A549 (cell line): Measurements from ENCODE around the gene B9D1. TPM values are rescaled to one million over a fixed set of nuclear protein-coding genes. Genes with fewer than 3 reads are reported as not detected.
A peak's percentile ranks its signal among the peaks of the same experiment; 100 is the strongest.

Experiments
- ATAC-seq, 2 experiments: fragments of 200-7000 bp in 1 of 2; fragments of >200 bp in 1 of 2; cut with Nextera tagmentation in 1 of 2; cut with Tn5 transposase in 1 of 2; 3 replicates each; pipeline versions ENCODE4 v1.8.0 to v1.9.1; 2018 to 2020; ENCODE audit warnings: mild to moderate bottlenecking in 1 of 2, moderate library complexity in 1 of 2
- CTCF ChIA-PET: fragments of 300-600 bp; sonication (Branson Sonifier 250); formaldehyde crosslinking; extraction: SDS; loops from one replicate; lab custom pipeline; 2021; ENCODE audit warnings: antibody characterized with exemption, inconsistent platforms; lab: Yijun Ruan, JAX
- POLR2A ChIA-PET: fragments of 350-600 bp; formaldehyde crosslinking; extraction: SDS; loops from one replicate; lab custom pipeline; 2021; ENCODE audit warnings: antibody characterized with exemption, inconsistent platforms; lab: Yijun Ruan, JAX
- DNase-seq, 2 experiments: peaks; one replicate each; pipeline versions ENCODE4 v3.0.0 to v3.0.0-alpha.2; 2011 to 2016; ENCODE audit warnings: low read depth in 1 of 2, low spot score in 1 of 2
- FAIRE-seq: peaks from 2 replicates; lab custom pipeline; 2011; peaks lifted over from hg19 to GRCh38; lab: Jason Lieb, UNC
- H3K27ac ChIP-seq, 2 experiments: fragments of >200 bp; sonication (Bioruptor Twin); formaldehyde crosslinking; 3 replicates each; pipeline ENCODE4 v1.5.1; 2016 to 2017
- H3K4me1 ChIP-seq: fragments of >200 bp; sonication (Bioruptor Twin); formaldehyde crosslinking; 3 replicates; pipeline ENCODE4 v1.6.1; 2016
- H3K4me2 ChIP-seq: fragments of >200 bp; sonication (Bioruptor Twin); formaldehyde crosslinking; 3 replicates; pipeline ENCODE4 v1.6.1; 2016
- H3K4me3 ChIP-seq: fragments of >200 bp; sonication (Bioruptor Twin); formaldehyde crosslinking; 3 replicates; pipeline ENCODE4 v1.5.1; 2016
- H3K9me3 ChIP-seq: fragments of >200 bp; sonication (Bioruptor Twin); formaldehyde crosslinking; 3 replicates; pipeline ENCODE4 v1.6.1; 2016
- BHLHE40 ChIP-seq: IDR thresholded peaks from 2 replicates; pipeline ENCODE4 v1.6.1; 2012; ENCODE audit warnings: low read depth, low read length, inconsistent platforms
- CBX2 ChIP-seq: fragments of 200-600 bp; sonication (generic); IDR thresholded peaks from 2 replicates; pipeline ENCODE4 v1.6.1; 2016; ENCODE audit warnings: low read depth, mild to moderate bottlenecking, borderline replicate concordance
- CBX8 ChIP-seq: fragments of 200-600 bp; sonication (generic); IDR thresholded peaks from 2 replicates; pipeline ENCODE4 v1.6.1; 2016
- CHD4 ChIP-seq: fragments of 200-600 bp; sonication (generic); IDR thresholded peaks from 2 replicates; pipeline ENCODE4 v1.6.1; 2016; ENCODE audit warnings: antibody characterized with exemption, mild to moderate bottlenecking, borderline replicate concordance
- EHMT2 ChIP-seq: fragments of 200-600 bp; sonication (generic); IDR thresholded peaks from 2 replicates; pipeline ENCODE4 v1.6.1; 2016; ENCODE audit warnings: antibody characterized with exemption, low read depth, mild to moderate bottlenecking, moderate library complexity
- HDAC2 ChIP-seq: fragments of 200-600 bp; sonication (generic); IDR thresholded peaks from 2 replicates; pipeline ENCODE4 v1.6.1; 2016
- HEYL ChIP-seq: fragments of 250-450 bp; sonication (Bioruptor Pico); IDR thresholded peaks from 2 replicates; pipeline ENCODE4 v1.8.0; 2021; ENCODE audit warnings: mild to moderate bottlenecking, moderate library complexity
- HOXA7 ChIP-seq: fragments of 250-450 bp; sonication (Bioruptor Pico); IDR thresholded peaks from 2 replicates; pipeline ENCODE4 v1.5.0; 2020; ENCODE audit warnings: mild to moderate bottlenecking, moderate library complexity
- HOXB5 ChIP-seq: fragments of 250-450 bp; sonication (Bioruptor Pico); IDR thresholded peaks from 2 replicates; pipeline ENCODE4 v1.5.0; 2020; ENCODE audit warnings: mild to moderate bottlenecking, moderate library complexity
- KDM5A ChIP-seq: fragments of 200-600 bp; sonication (generic); IDR thresholded peaks from 2 replicates; pipeline ENCODE4 v1.6.1; 2016; ENCODE audit warnings: antibody characterized with exemption, mild to moderate bottlenecking
- MAFK ChIP-seq: fragments of 450-650 bp; IDR thresholded peaks from 2 replicates; pipeline ENCODE4 v1.6.1; 2014; ENCODE audit not compliant: partially characterized antibody
- MAZ ChIP-seq: fragments of 150-350 bp; IDR thresholded peaks from 2 replicates; pipeline ENCODE4 v1.6.1; 2014; ENCODE audit warnings: antibody characterized with exemption, low read depth, low read length, borderline replicate concordance
- MYC ChIP-seq: IDR thresholded peaks from 2 replicates; pipeline ENCODE4 v1.6.1; 2012; ENCODE audit warnings: mild to moderate bottlenecking, inconsistent platforms, low read length, improper control_type of control experiment, borderline replicate concordance
- NFE2L2 ChIP-seq: fragments of 150-350 bp; conservative IDR thresholded peaks from 2 replicates; pipeline ENCODE4 v1.6.1; 2014; ENCODE audit warnings: low read length
- NR3C1 ChIP-seq: fragments of >200 bp; sonication (Bioruptor Twin); formaldehyde crosslinking; IDR thresholded peaks from 3 replicates; pipeline ENCODE4 v1.6.1; 2017
- POLR2A ChIP-seq: IDR thresholded peaks from 2 replicates; pipeline ENCODE4 v1.6.1; 2012; ENCODE audit warnings: mild to moderate bottlenecking, low read length
- POLR2AphosphoS2 ChIP-seq: conservative IDR thresholded peaks from 2 replicates; pipeline ENCODE4 v1.6.1; 2012; ENCODE audit warnings: low read length, improper control_type of control experiment, inconsistent platforms
- RCOR1 ChIP-seq: fragments of 150-350 bp; IDR thresholded peaks from 2 replicates; pipeline ENCODE4 v1.6.1; 2014; ENCODE audit warnings: antibody characterized with exemption, low read length, low read depth
- RFX5 ChIP-seq: fragments of 450-650 bp; IDR thresholded peaks from 2 replicates; pipeline ENCODE4 v1.7.1; 2014; ENCODE audit warnings: antibody characterized with exemption, mild to moderate bottlenecking, moderate library complexity
- RNF2 ChIP-seq: fragments of 200-600 bp; sonication (generic); IDR thresholded peaks from 2 replicates; pipeline ENCODE4 v1.6.1; 2016; ENCODE audit warnings: low read depth, mild to moderate bottlenecking, antibody characterized with exemption, moderate library complexity, borderline replicate concordance
- SMC3 ChIP-seq: fragments of >200 bp; sonication (Bioruptor Twin); formaldehyde crosslinking; IDR thresholded peaks from 3 replicates; pipeline ENCODE4 v1.6.1; 2018; ENCODE audit warnings: inconsistent platforms
- SREBF2 ChIP-seq: fragments of 450-650 bp; IDR thresholded peaks from 2 replicates; pipeline ENCODE4 v1.6.1; 2014; ENCODE audit warnings: mild to moderate bottlenecking, moderate library complexity
- TP53 ChIP-seq: fragments of 250-450 bp; sonication (Bioruptor Pico); IDR thresholded peaks from 2 replicates; pipeline ENCODE4 v1.5.0; 2021; ENCODE audit warnings: mild to moderate bottlenecking, moderate library complexity
- ZFP36 ChIP-seq: fragments of 450-650 bp; IDR thresholded peaks from 2 replicates; pipeline ENCODE4 v1.6.1; 2014; ENCODE audit warnings: borderline replicate concordance; ENCODE audit not compliant: partially characterized antibody
- ZNF302 ChIP-seq: fragments of 250-450 bp; sonication (Bioruptor Pico); IDR thresholded peaks from 2 replicates; pipeline ENCODE4 v1.9.0; 2021; ENCODE audit warnings: inconsistent platforms, mild to moderate bottlenecking, moderate library complexity
- ZSCAN20 ChIP-seq: fragments of 250-450 bp; sonication (Bioruptor Pico); IDR thresholded peaks from 2 replicates; pipeline ENCODE4 v1.8.0; 2022; ENCODE audit warnings: mild to moderate bottlenecking, moderate library complexity
- WGBS: methylation state at CpG from one replicate; pipeline ENCODE4 v1.1.6; 2017; ENCODE audit errors: missing lambda C conversion rate; 5-methylcytosine and 5-hydroxymethylcytosine counted together
- polyA plus RNA-seq, 4 experiments: library from polyadenylated mRNA; depleted of rRNA in 3 of 4; stranded (reverse); fragments of >200 nt; fragmentation: RNase III in 1 of 4; extraction: RNeasy Plus Mini Kit Qiagen cat#74134 plus additional on column Dnase treatment in 1 of 4; gene quantifications; 2 replicates in 3 of 4; 3 replicates in 1 of 4; pipeline ENCODE4 v1.2.3, GENCODE V29; 2011 to 2017
- TF ChIP-seq, protein P1 (sequence below): fragments of 150-350 bp; IDR thresholded peaks from 2 replicates; pipeline ENCODE4 v1.6.1; 2014; ENCODE audit warnings: low read depth, mild to moderate bottlenecking, low read length
- TF ChIP-seq, protein P2 (sequence below): IDR thresholded peaks from 2 replicates; pipeline ENCODE4 v1.6.1; 2012
- TF ChIP-seq, protein P3 (sequence below): fragments of >200 bp; sonication (Bioruptor Twin); formaldehyde crosslinking; IDR thresholded peaks from 2 replicates; pipeline ENCODE4 v1.6.1; 2016

Gene B9D1
- polyA plus RNA-seq, 2 of the 4 experiments (the other 2 are of a cell fraction) = 48.2 to 60.6 TPM

DNA sequence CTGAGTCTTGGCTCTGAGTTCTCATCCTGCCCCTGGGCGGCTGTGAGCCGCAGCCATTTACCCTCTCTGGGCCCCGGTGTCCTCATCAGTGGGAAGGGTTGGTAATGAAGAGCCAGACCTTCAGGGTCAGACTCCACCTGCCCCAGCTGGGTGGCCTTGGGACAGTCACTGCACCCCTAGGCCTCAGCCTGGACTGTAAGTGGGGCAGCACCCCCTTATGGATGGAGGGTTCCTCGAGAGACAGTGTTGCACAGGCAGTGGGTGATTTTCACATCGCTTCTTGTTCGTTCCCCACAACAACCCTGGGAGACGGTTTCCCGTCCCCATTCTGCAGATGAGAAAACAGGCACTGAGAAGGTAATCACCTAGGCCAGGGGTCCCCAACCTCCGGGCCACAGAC, 60.5 kb downstream of the B9D1 start:
- POLR2A ChIA-PET = no interaction called here
- 0 out of 6 replicates have a peak, but pooled peaks of 1 of the 2 experiments have one; percentile 6 for ATAC-seq
- no peak overlapping the region for H3K4me3 ChIP-seq
- no peaks in the 10 kb centered on the region for H3K9me3 ChIP-seq
- no peaks in the 10 kb centered on the region for H3K4me1 ChIP-seq
- no peak for FAIRE-seq
- no peak overlapping the region for H3K27ac ChIP-seq
- TF ChIP-seq MAFK = no peak
- TF ChIP-seq HEYL = no peak
- no peak for TF ChIP-seq BHLHE40
- TF ChIP-seq POLR2AphosphoS2 = no peak
- no peak for TF ChIP-seq SREBF2
- TF ChIP-seq, all 56 proteins: peak for 0
- DNase-seq = no peak
- CTCF ChIA-PET = interaction anchor here (0.8 to 7.9 kb wide), 3 partner anchors 10 to 25 kb away, joined by 3 to 62 read pairs (median 3); no protein-coding TSS in a partner anchor
- WGBS = 91% methylated on average over 9 of the region's 9 CpGs
- H3K4me2 ChIP-seq = no peak overlapping the region

DNA sequence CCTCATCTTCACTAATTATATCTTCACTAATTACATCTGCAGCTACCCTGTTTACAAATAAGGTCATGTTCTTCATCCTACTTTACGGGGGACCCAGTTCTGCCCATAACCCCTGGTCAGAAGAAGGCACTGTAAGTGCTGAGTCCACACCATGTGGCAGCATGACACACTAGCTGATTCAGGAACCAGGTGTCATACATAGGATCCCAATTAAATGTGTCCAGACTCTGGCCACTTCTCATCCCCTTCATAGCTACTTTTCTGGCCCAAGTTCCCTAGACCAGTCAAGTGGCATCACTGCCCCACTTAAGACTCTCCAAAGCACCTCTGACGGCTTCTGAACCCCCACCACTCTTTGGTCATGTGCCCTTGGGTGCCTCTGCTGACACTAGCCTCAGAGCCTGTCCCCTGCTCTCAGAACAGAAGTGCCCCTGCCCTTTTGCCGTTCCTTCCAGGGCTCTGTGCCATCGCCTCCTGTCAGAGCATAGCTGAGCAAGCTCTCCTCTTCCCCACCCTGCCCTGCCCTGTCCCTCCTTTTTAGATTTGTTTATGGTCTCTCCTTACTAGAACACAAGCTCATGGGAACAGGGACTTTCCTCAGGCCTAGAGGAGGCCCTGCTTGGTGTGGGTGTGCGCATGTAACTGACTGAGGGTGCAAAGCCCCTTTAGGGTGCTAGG, 61.1 kb downstream of the B9D1 start:
- TF ChIP-seq CBX2 = no peak
- no peak for TF ChIP-seq ZNF302 (CRISPR knock-in tag)
- TF ChIP-seq CHD4 = no peak
- TF ChIP-seq MAZ = no peak
- no peak for ATAC-seq
- Histone ChIP-seq H3K27ac (0 out of 6 replicates have a peak overlapping the region, but pooled peaks of 1 of the 2 experiments have one; percentile 5), H3K9me3 (no peaks in the 10 kb centered on the region), H3K4me2 (no peak overlapping the region), H3K4me3 (no peak overlapping the region), H3K4me1 (no peaks in the 10 kb centered on the region)
- DNase-seq = no peak
- ChIA-PET CTCF (interaction anchor here (0.5 to 0.9 kb wide), 5 partner anchors 9 to 460 kb away, joined by 3 to 4 read pairs (median 3); no protein-coding TSS in a partner anchor), POLR2A (no interaction called here)
- 85% methylated on average over 5 of the region's 5 CpGs for WGBS
- FAIRE-seq = no peak

DNA sequence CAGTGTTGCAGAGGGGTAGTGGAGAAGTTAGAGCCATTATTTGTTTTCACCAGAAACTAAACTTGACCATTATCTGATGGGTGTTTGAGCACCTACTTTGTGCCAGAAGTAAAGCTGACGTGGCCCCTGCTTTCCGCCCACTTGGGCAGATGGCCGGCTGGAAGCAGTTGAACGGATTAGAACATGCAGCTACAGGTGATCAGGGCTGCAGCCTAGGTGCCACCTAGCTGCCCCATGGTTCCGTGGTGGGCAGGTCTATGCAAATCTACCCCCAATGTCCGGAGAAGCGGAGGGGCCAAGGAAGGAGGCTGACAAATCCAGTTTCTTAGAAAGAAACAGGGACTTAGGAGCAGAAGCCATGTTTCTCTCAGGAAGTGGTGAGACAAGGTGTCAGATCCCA, 62.7 kb downstream of the B9D1 start:
- POLR2A ChIA-PET = no interaction called here
- 97% methylated on average over 7 of the region's 7 CpGs for WGBS
- no peaks in the 10 kb centered on the region for H3K9me3 ChIP-seq
- DNase-seq (no peak), FAIRE-seq (no peak)
- H3K4me3 ChIP-seq = no peak overlapping the region
- H3K4me1 ChIP-seq = no peaks in the 10 kb centered on the region
- TF ChIP-seq RCOR1 = no peak
- TF ChIP-seq, protein P1, sequence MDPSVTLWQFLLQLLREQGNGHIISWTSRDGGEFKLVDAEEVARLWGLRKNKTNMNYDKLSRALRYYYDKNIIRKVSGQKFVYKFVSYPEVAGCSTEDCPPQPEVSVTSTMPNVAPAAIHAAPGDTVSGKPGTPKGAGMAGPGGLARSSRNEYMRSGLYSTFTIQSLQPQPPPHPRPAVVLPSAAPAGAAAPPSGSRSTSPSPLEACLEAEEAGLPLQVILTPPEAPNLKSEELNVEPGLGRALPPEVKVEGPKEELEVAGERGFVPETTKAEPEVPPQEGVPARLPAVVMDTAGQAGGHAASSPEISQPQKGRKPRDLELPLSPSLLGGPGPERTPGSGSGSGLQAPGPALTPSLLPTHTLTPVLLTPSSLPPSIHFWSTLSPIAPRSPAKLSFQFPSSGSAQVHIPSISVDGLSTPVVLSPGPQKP = no peak
- no peak for TF ChIP-seq KDM5A
- no peak for TF ChIP-seq CBX2
- no peak for TF ChIP-seq SMC3
- TF ChIP-seq MAFK = no peak
- no peak for TF ChIP-seq ZNF302 (CRISPR knock-in tag)
- TF ChIP-seq RFX5 = no peak
- no peak for TF ChIP-seq TP53
- TF ChIP-seq, all 56 proteins: peak for 0
- CTCF ChIA-PET = interaction anchor here (0.8 to 1.7 kb wide), 4 partner anchors 12 to 63 kb away, joined by 3 to 6 read pairs (median 4); partner anchors contain the start of gene B9D1
- no peak for ATAC-seq
- Histone ChIP-seq H3K27ac (no peak overlapping the region), H3K4me2 (no peak overlapping the region)

DNA sequence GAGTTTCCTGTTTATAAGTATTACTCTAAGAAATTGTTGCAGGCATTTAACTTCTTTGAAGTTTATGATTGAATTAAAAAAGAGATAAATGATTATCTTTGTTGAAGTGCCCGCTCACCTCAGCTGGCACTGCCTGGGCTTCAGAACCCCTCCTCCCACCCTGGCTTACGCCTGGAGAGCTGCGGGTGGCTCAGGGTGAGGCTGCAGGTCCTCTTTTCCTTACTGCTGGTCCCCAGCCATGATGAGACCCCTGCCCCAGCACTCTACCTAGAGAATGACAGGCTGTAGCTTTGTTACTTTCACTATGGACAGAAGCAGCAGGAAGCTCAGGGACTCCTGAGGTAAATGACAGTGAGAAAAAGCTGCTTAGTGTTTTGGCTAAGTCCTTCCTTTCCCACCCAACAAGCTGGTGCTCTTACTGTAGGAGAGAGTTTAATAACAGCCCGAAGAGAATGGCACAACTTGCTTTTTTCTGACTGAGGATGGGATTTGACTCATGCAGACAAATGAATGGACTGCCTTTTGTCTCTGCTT, 63.2 kb downstream of the B9D1 start:
- ATAC-seq = no peak
- Histone ChIP-seq H3K4me3 (no peak overlapping the region), H3K27ac (no peak overlapping the region), H3K4me2 (no peak overlapping the region), H3K4me1 (no peaks in the 10 kb centered on the region), H3K9me3 (no peaks in the 10 kb centered on the region)
- ChIA-PET POLR2A (no interaction called here), CTCF (interaction anchor here (0.8 to 1.7 kb wide), 5 partner anchors 9 to 64 kb away, joined by 3 to 8 read pairs (median 4); partner anchors contain the start of gene B9D1)
- TF ChIP-seq MYC (no peak), RNF2 (no peak), HOXA7 (no peak), SREBF2 (no peak), NFE2L2 (no peak), KDM5A (no peak), HOXB5 (CRISPR knock-in tag) (no peak), HDAC2 (no peak), POLR2A (no peak), EHMT2 (no peak), CBX8 (no peak), CHD4 (no peak), NR3C1 (no peak), ZSCAN20 (CRISPR knock-in tag) (no peak), ZFP36 (no peak), RCOR1 (no peak)
- TF ChIP-seq, protein P2, sequence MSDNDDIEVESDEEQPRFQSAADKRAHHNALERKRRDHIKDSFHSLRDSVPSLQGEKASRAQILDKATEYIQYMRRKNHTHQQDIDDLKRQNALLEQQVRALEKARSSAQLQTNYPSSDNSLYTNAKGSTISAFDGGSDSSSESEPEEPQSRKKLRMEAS = no peak
- TF ChIP-seq, protein P3, sequence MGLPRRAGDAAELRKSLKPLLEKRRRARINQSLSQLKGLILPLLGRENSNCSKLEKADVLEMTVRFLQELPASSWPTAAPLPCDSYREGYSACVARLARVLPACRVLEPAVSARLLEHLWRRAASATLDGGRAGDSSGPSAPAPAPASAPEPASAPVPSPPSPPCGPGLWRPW = no peak
- 87% methylated on average over 4 of the region's 4 CpGs for WGBS
- DNase-seq = no peak
- no peak for FAIRE-seq
